Measurements from ENCODE around the gene PTPRA.
A peak's percentile ranks its signal among the peaks of the same experiment; 100 is the strongest.

DNA sequence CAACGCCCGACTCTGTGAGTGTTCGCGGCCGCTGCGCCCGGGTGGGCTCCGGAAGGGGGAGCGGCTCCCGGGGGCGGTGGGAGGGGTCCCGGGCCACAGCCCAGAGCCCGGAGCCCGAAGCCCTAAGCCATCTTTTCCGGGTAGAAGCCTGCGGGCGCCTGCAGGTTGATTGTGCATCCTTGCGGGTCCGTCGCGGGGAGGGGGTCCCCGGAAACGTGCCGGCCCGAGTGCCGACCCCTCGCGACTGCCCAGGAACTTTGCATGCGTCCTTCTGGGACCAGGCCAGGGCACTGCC is 413 bp downstream of the PTPRA start:
- TF ChIP-seq JUND (IDR thresholded peaks at IDR 0.05; ENCODE audit: low read length) = no peak
- TF ChIP-seq, protein P1, sequence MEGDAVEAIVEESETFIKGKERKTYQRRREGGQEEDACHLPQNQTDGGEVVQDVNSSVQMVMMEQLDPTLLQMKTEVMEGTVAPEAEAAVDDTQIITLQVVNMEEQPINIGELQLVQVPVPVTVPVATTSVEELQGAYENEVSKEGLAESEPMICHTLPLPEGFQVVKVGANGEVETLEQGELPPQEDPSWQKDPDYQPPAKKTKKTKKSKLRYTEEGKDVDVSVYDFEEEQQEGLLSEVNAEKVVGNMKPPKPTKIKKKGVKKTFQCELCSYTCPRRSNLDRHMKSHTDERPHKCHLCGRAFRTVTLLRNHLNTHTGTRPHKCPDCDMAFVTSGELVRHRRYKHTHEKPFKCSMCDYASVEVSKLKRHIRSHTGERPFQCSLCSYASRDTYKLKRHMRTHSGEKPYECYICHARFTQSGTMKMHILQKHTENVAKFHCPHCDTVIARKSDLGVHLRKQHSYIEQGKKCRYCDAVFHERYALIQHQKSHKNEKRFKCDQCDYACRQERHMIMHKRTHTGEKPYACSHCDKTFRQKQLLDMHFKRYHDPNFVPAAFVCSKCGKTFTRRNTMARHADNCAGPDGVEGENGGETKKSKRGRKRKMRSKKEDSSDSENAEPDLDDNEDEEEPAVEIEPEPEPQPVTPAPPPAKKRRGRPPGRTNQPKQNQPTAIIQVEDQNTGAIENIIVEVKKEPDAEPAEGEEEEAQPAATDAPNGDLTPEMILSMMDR (IDR thresholded peaks at IDR 0.05; ENCODE audit: control extremely low read depth in 1 of 3, insufficient read depth in 1 of 3, low read depth in 1 of 3, low read length in 3 of 3) = no peak
- TF ChIP-seq TEAD4 (IDR thresholded peaks at IDR 0.05; ENCODE audit: low read depth, low read length) = no peak
- no peak for TF ChIP-seq NRF1 (IDR thresholded peaks at IDR 0.05; ENCODE audit: low read depth, low read length)
- TF ChIP-seq, protein P2, sequence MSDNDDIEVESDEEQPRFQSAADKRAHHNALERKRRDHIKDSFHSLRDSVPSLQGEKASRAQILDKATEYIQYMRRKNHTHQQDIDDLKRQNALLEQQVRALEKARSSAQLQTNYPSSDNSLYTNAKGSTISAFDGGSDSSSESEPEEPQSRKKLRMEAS (IDR thresholded peaks at IDR 0.05) = peak; percentile 43; the same call in 1 of the 2 replicates
- no peak for TF ChIP-seq HDAC6 (IDR thresholded peaks at IDR 0.05; ENCODE audit: low read depth, low read length)
- TF ChIP-seq CHD1 (IDR thresholded peaks at IDR 0.05; ENCODE audit: low read depth, low read length) = no peak
- TF ChIP-seq POLR2A (IDR thresholded peaks at IDR 0.05; ENCODE audit: control extremely low read depth in 1 of 2, low read depth in 2 of 2, low read length in 2 of 2) = no peak
- TF ChIP-seq CHD2 (IDR thresholded peaks at IDR 0.05; ENCODE audit: low read length) = no peak
